HG03520 (cell line): ENCODE measurements around the gene IQCN.

Experiments
- ATAC-seq: cut with Tn5 transposase; IDR thresholded peaks from one replicate; pipeline ENCODE4 v1.9.1; 2021; ENCODE audit warnings: mild to moderate bottlenecking, moderate library complexity; ENCODE audit not compliant: unreplicated experiment

Gene IQCN

GRCh38 chr19:18239303-18239702, 34.9 kb downstream of the IQCN start:
- ATAC-seq: no peak

GRCh38 chr19:18234194-18234593, 40.1 kb downstream of the IQCN start:
- ATAC-seq: no peak

GRCh38 chr19:18233224-18233825, 40.9 kb downstream of the IQCN start:
- ATAC-seq: no peak

GRCh38 chr19:18232540-18233223, 41.6 kb downstream of the IQCN start:
- ATAC-seq: no peak

- no peak for ATAC-seq
Observed at GRCh38 chr19:18231775-18232174, 42.5 kb downstream of the IQCN start.

GRCh38 chr19:18230941-18231734, 43.1 kb downstream of the IQCN start:
- ATAC-seq: no peak

- no peak for ATAC-seq
Observed at GRCh38 chr19:18229915-18230314, 44.3 kb downstream of the IQCN start.

- no peak for ATAC-seq
Observed at GRCh38 chr19:18229474-18229873, 44.8 kb downstream of the IQCN start.

- no peak for ATAC-seq
Observed at GRCh38 chr19:18227781-18228271, 46.4 kb downstream of the IQCN start.

GRCh38 chr19:18226956-18227780, 47.1 kb downstream of the IQCN start:
- ATAC-seq: no peak

- ATAC-seq: no peak
Observed at GRCh38 chr19:18225702-18226468, 48.4 kb downstream of the IQCN start, which contains the start of gene PDE4C. PDE4C (minus strand) TSS chr19:18226438; CDS start chr19:18226415, 23 bp downstream.

- ATAC-seq: no peak
Observed at GRCh38 chr19:18225355-18225701, 48.9 kb downstream of the IQCN start.

- peak; percentile 86 for ATAC-seq
Observed at GRCh38 chr19:18224525-18225354, 49.5 kb downstream of the IQCN start.

- ATAC-seq: no peak
Observed at GRCh38 chr19:18223860-18224524, 50.3 kb downstream of the IQCN start.

- no peak for ATAC-seq
Observed at GRCh38 chr19:18221815-18222725, 52.2 kb downstream of the IQCN start.

GRCh38 chr19:18220632-18221275, 53.5 kb downstream of the IQCN start:
- ATAC-seq: no peak

GRCh38 chr19:18219911-18220631, 54.2 kb downstream of the IQCN start:
- ATAC-seq: no peak
